ENCODE data around the gene NEB.

GRCh38 chr2:151775057-151775740, 40.9 kb upstream of the NEB start:
- TF ChIP-seq CTCF (IDR thresholded peaks at IDR 0.05) (no peak), POLR2AphosphoS5 (IDR thresholded peaks at IDR 0.05) (no peak), POLR2A (IDR thresholded peaks at IDR 0.05) (no peak)
